Measurements from ENCODE around the gene TMEM132A. TPM values are rescaled to one million over a fixed set of nuclear protein-coding genes. Genes with fewer than 3 reads are reported as not detected.

TMEM132A gene
- total RNA-seq, 1 donor from 2014 or later = 12.4 TPM

DNA sequence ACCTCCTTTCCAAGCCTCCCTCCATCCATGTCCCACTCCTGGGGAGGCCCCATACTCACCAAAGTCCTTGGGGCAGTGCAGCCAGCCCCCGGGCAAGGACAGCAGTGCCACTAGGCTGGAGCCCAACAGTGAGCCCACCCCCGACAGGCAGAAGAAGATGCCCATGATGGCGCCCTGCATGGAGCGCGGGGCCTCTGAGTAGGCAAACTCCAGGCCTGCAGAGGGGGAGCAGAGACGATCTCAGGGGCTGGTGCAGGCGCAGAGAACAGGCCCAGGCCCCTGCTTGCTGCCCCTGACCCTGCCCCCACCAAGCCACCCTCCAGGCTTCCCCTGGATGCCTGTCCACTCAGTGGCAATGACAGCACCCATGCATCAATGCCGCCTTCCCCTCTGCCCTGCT lies 13.6 kb downstream of the TMEM132A start:
- no peak for DNase-seq

DNA sequence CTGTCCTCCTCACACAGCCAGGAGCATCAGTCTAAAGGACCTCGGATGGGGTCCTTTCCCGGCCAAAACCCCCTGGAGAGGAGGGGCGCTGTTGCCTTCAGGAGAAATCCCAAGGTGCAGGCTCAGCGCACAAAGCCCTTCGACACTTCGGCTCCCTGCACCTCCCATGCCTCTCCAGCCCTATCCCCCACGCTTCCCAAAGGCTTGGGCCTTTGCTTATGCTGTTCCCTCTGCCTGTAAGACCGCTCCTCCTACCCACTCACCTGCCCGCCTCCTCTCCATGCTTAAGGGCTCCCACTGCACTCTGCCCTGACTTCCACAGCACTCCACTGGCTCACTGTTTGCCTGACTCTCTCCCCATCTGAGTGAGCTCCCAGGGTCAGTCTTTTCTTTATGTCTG lies 14.2 kb downstream of the TMEM132A start:
- DNase-seq = no peak

DNA sequence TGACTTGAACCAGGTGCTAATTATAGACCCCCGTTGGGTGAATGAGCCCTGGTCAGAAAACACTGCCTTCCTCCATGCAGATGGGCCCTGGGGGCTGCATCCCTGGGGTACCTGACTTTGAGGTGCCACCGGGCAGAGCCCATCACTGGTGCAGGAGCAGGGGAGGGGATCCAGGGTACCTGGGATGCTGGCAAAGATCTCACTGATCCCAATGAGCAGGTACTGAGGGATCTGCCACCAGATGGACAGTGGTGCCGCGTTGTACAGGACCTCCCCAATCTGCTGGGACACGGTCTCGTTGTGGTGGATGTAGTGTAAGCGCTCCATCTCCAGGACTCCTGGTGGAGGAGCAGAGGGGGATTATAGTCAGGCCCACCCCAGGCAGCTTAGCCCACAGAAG lies 15.0 kb downstream of the TMEM132A start:
- DNase-seq = no peak

DNA sequence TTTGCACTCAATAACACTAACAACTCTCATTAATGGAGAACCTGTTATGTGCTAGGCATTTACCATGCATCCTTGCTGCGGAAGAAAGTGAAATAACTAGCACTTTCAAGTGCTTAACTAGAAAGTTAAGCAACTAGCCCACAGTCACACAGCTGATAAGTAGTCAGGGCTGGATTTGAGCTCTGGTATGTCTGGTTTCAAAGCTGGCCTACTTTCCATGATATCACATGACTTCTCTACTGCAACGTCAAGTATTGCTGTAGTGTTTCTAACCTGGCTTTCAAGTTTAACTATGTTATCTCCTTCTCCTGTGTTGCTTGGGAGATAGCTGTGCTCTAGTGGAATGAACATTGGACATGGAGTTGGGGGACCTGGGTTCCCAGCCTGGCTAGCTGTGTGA lies 15.6 kb downstream of the TMEM132A start:
- no peak for DNase-seq

DNA sequence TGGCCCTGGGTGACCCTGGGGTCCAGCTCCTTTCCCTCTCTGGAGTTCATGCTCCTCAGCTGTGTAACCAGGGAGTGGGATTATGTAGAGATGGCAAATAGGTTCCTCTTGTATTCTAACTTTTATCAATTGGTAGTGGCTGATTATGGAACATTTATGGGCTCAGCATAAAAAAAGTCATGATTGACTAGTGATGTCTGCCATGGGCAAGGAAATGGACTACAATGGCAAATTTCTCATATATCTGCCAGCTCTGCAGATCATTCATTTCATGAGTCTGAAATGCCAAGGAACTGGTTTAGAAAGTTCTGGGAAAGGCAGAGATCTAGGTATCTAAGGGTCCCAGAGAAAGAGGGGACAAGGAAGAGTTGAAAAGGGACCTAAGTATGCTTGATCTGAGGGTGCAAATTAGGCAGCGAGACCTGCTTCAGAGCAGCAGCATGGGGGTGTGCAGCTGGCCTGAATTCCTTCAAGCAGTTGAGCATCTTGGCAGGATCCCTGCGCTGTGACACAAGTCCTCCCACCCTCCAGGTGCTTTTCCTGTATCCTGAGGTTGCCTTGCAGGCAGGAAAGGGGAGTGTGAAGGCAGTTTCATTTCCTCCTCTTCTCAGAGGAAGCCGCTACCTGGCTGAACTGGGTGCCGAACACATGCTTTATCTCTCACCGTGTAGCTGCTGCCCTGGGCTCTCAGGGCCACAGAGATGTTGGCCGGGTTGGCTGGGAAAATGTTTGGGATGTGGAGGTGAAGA lies 17.3 kb downstream of the TMEM132A start:
- DNase-seq = no peak

DNA sequence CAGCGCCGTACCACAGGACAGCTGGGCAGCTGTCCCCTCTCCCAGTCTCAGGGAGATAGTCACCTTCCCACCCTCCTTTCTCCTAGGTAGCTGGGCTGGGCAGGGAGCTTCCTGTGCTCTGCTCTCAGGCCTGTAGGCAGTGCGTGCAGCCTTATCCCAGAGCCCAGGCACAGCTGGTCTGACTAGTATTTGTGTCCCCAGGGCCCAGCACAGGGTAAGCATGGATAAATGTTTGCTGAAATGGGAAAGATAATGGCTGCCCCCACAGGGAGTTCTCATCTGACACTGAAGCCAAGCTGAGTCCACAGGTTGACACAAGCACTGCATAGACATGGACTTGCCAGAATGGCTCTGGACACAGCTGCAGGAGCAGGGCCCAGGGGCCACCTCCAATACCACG lies 18.0 kb downstream of the TMEM132A start:
- DNase-seq = no peak

DNA sequence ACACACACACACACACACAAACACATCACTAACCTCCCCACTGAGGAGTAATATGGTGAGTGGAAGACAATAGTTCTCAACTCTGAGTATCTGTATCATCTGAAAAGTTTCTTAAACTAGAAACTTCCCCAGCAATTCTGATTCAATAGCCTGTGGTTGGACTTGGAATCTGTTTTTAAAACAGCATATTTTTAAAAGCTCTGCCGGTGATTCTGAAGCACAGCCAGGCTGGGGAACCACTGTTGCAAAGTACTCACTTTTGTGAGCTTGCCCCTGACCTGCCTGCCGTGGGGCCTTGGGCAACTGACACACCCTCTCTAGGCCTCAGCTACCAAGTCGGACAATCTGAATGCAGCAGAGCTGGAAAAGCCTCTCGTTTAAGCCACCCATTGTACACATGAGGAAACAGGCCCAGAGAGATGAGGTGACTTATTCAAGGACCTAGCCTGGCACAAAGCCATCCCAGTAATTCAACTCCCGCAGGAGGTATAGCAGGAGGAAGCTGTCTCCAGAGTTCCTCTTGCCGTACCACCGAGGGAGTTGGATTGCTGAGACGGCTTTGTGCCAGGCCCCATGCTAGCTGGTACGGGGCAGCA lies 18.8 kb downstream of the TMEM132A start:
- DNase-seq = no peak

DNA sequence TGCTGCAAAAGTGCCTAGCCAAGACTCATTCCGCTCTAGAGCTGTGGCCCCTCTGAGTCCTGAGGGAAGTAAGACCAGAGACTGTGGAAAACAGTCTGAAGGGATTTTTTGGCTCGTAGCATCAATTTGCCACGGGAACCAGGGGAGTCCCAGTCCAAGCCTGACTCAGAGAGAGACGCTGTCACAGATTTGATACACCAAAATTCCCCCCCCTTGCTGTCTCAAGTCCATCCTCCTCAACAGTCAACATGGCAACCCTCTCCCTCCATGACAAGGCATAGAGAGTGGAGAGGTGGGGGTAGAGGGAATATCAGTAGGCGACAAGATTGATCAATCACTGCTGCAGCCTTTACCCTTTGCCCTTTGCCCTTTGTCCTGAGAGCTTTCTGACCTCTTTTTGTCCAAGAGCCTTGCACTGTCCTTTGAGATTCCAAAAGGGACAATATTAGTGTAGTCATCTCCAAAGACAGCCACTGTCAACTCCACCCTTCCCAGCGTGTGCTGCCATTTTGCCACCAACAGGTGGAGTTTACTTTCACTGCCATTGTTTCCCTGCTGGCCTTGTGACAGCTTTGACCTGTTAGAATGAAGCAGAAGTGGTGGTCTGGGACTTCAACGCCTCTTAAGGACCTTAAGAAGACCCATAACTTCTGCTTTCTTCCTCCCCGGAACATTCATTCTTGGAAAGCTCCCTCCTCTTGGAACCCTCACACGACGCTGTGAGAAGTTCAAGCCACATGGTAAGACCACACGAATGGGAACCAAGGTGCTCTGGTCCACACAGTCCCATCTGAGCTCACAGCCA lies 20.4 kb downstream of the TMEM132A start:
- DNase-seq = no peak

DNA sequence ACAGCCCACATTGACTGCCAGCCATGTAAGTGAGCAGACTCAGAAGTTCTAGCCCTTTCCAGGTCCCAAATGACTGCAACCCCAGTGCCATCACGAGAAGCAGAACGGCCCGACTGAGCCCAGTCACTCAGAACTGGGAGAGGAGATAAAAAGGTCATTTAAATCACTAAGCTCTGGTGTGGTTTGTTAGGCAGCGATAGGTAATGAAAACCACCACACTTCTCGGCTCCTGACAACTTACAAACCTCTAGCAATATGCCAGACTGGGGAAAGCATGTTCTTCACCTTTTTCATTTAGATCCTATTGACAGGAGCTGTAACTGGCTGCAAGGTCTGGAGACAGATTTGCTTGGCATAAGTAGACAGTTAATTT lies 21.0 kb downstream of the TMEM132A start:
- DNase-seq = no peak

DNA sequence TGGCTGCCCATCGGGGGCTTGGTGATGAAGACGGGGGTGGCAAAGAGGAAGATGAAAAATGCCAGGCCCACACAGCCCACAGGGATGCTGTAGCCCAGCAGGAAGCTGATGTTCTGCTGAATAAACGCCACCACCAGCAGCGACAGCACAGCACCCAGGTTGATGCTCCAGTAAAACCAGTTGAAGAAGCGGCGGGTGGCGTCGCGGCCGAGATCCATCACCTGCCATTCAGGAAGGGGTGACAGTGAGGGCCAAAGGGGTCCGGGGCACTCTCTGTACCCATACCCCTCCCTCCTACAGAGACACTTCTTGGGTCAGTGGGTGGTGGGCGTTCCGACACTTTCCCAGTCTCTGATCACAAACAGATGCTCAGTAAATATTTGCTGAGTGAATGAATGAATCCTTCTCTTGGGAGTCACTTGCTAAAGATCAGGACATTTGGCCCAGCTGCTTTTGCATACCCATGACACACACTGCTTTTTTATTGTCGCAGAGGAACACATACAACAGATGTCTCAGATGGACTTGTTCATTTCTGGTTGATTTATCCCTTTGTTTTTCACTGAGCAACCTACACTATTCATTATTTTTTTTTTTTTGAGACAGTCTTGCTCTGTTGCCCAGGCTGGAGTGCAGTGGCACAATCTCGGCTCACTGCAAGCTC lies 22.5 kb downstream of the TMEM132A start:
- DNase-seq = peak; percentile 80

DNA sequence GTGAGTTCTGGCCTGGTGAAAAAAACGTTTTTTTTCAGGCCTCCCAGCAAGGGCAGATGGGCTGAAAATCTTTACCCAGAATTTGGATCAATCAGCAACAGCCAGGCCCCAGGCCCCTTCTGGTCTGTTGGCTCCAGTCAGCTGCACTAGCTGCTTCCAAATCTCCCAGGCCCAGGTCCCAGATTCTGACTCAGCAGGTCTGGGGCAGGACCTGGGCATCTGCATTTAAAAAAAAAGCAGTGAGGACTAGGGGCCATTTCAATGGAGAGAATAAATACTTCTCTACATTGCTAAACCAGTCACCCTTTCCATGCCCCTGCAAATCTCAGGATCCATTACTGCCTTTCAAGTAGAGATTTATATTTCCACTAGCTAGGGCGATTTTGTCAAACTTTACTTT lies 23.4 kb downstream of the TMEM132A start:
- no peak for DNase-seq

DNA sequence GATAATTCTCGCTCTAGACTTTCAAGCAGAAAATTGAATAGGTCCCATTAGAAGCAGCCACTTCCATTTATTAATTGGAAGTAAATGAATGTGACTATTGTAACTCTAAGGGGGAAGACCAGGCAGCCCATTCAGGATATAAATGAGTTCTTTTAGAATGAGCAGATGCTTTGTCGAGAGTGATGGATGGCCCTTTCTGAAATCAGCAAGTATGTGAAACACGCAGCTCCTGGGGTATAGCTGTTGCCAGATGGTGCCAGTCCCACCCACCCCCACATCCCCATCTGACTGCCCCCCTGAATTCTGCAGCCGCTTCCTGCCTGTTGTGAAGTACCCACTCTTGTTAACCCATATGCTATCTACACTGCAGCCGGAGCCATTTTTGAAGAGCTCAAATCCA lies 24.0 kb downstream of the TMEM132A start:
- peak; percentile 14 for DNase-seq

DNA sequence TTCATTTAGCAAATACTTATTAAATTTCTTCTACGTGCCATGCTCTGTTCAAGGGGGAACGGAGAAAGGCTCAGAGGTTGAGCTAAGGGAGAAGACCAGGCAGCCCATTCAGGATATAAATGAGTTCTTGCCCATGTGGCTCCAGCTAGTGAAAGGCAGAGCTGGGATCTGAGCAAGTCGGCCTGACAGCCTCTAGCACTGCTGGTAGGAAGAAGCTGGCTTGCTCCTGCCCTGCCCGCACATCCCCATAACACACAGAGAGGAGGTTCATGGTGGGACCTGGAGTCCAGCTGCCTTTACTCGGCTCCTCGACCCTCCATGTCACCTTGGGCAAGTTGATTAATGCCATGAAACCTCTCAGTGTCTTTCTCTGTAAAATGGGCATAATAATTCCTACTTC lies 25.8 kb downstream of the TMEM132A start:
- DNase-seq = no peak

DNA sequence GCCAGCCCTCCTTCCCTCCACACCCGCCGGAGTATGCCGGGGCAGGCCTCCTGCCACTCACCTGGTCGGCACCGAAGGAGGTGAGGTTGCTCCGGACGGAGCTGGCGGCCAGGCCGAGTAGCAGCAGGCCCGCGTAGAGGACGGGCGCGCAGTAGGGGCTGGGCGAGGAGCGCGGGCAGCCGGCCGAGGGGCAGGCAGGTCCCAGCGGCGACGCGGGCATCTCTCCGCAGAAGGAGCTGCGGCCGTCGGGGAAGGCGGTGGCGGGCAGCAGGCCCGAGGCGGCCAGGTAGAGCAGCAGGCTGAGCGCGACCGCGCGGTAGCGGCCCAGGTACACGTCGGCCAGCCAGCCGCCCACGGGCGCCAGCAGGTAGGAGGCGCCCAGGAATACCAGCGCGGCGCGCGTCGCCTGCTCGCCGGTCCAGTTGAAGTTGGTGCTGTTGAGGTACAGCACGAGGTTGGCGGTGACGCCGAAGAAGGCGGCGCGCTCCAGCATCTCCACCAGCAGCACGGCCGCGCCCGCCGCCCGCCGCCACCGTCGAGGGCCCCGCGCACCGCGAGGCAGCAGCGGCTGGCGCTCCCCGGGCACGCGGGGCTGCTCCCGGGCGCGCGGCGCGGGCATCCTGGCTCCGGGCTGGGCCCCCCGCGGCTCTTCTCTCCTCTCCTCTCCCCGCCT lies 26.8 kb downstream of the TMEM132A start:
- no peak for DNase-seq

DNA sequence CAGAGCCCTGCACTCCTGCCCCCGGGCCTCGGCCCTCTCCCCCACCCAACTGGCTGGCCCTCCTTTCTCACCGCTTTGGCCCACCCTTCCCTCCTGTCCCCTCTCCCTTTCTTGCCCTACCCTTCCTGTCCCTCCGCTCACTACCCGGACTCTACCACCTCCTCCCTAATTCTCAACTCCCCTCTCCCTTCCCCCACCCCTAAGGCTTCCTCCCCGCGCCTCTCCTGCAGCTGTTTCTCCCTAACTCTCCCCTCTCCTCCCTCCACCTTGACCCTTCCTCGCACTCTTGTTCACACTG lies 27.3 kb downstream of the TMEM132A start:
- no peak for DNase-seq

DNA sequence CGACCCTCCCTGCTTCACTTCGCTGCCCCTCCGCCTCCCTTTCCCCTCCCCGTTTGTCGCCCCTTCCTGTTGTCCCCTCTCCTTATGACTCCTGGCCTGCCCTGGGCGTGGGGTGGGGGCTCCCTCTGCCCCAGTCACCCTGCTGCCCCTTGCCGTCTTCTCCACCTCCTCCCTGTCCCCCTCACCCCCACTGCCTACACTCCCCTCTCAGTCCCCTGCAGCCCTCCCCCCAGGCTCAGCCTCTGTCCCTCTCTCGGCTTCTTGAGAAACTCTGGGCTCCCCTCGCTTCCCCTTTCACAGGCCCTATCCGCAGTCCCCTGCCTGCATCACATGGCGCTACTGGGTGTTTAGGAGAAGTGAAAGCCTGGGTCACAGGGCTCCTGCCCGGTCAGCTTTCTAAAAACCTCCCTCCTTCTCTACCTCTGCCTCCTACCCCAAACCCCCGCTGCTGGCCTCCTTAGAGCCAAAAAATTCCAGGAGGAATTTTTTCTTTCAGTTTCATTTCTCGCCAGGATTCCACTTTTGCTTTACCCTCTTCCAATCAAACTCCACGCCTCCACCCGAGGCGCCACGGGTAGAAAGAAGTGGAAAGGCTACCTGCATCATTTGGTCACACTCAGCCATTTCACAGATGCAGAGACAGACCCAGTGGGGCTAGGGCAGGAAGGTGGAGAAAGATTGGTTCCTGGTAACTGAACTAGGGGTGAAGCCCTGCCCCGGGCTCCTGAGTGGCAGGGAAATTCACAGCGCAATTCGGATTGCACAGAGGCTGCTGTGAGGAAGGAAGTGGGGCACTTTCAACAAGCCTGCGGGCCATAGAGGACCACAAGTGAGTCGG lies 27.9 kb downstream of the TMEM132A start, which contains the start of gene SLC15A3:
Gene SLC15A3, minus strand, starts transcription at position 273 of the 838 bp plus-strand sequence. CDS start 625 bp downstream, outside the sequence.
- peak; percentile 33 for DNase-seq

DNA sequence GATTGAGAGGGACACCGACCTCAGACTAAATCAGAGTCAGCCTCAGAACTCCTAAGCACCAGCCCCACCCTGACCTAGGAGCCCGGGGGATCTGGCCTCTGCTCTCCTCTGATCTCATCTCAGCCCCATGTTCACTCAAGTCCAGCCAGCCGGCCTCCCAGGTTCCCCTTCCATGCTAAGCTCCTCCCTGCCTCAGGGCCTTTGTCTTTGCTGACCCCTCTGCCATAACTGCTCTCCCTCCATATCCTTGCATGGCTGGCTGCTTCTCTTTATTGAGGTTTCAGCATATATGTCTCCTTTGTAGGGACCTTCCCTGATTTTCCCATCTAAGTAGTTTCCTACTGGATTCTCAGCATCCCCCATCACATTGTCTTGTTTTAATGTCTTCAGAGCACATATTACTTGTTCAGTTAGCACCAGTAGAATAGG lies 28.5 kb downstream of the TMEM132A start:
- no peak for DNase-seq

DNA sequence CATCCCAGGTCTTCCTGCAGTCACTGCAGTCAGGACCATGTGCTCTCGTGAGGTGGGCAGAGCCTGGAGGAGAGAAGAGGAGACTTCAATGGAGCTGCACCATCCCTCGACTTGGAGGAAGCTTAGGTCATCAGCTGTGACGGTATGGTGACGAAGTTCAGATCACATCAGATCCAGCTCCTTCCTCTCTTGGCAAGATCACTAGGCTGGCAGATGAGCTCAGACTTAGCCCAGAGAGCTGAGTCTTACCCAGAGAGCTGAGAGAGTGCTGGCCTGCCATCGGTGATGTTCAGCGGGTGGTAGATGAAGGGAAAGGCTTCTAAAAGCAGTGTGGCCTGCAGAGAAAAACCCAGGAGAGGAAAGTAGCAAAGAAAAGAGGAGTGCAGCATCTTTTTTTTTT lies 29.5 kb downstream of the TMEM132A start:
- DNase-seq = no peak

DNA sequence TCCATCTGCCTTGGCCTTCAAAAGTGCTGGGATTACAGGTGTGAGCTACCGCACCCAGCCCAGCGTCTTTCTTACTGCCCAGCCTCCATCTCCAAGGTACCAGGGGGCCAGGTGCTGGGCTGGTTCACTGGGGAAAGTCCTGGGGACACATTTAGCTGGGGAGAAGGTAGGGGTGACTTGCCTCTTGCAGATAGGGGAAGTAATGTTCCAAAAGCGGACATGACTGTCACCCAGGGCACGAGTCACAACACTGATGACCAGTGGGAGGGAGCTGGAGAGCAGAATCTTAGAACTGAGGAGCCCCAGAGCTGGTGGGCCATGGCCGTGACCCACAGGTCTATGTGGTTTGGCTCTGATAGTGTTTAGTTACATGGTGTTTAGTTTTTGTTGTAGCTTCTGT lies 30.2 kb downstream of the TMEM132A start:
- DNase-seq = no peak

DNA sequence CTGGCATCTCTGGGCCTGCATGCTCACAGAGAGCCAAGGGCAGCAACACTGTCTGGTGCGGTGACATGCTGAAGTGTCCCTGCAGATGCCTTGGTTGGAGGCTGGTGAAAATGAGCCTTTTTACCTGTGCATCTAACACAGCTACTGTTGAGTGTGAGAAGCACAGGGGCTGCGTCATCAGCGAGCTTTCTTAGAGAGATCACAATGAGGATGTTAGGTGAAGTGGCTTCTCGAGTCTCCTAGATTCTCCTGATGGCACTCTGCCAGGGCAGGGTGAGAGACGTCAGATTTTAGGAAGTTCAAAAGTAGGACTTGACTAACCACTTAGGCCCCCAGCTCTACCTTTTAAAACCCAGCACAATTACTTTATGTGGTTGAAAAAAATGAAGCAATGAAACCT lies 31.3 kb downstream of the TMEM132A start:
- DNase-seq = no peak

DNA sequence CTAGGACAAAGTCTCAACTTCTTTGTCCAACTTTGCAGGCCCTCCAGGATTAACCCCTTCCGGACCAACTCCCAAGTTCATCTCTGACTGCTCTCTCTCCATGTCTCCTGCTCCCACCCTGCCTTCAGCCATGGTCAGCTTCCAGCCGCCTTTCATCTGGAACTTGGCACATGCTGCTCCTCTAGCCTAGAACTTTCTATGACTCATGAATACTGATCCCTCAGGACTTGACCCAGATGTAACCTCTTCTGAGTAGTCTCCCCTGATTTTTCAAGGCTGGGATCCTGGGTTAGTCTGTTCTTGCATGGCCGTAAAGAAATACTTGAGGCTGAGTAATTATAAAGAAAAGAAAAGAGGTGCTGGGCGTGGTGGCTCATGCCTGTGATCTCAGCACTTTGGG lies 32.9 kb downstream of the TMEM132A start:
- DNase-seq = no peak

Measured in skin of body (tissue), 2 donors.